HG02610 (cell line): ENCODE results near the gene CEP43.

Experiments
- ATAC-seq: cut with Tn5 transposase; IDR thresholded peaks from one replicate; pipeline ENCODE4 v1.9.1; 2021; ENCODE audit warnings: mild to moderate bottlenecking, moderate library complexity; ENCODE audit not compliant: unreplicated experiment

The CEP43 gene

GRCh38 chr6:166999145-166999883 is at the start of gene CEP43:
Gene CEP43, plus strand, starts transcription at chr6:166999397. Its CDS starts 16 bp downstream, at chr6:166999413.
- peak; percentile 91 for ATAC-seq

- ATAC-seq: no peak
Observed at GRCh38 chr6:166949528-166950442, 49.4 kb upstream of the CEP43 start.

- ATAC-seq: peak; percentile 29
Observed at GRCh38 chr6:166950443-166950821, 48.8 kb upstream of the CEP43 start.

- peak; percentile 95 for ATAC-seq
Observed at GRCh38 chr6:166950892-166951669, 48.1 kb upstream of the CEP43 start.

GRCh38 chr6:166951670-166952060 is 47.5 kb upstream of the CEP43 start:
- ATAC-seq: no peak

- no peak for ATAC-seq
Observed at GRCh38 chr6:166952121-166952520, 47.1 kb upstream of the CEP43 start.

GRCh38 chr6:166952567-166953486 is 46.4 kb upstream of the CEP43 start:
- no peak for ATAC-seq

GRCh38 chr6:166954118-166954713 is 45.0 kb upstream of the CEP43 start:
- ATAC-seq: no peak

- no peak for ATAC-seq
Observed at GRCh38 chr6:166955121-166955864, 43.9 kb upstream of the CEP43 start.

GRCh38 chr6:166955865-166956443 is 43.2 kb upstream of the CEP43 start:
- peak; percentile 1 for ATAC-seq

GRCh38 chr6:166956444-166957086 is 42.6 kb upstream of the CEP43 start, which contains the start of gene RNASET2:
Gene RNASET2, minus strand, starts transcription at chr6:166956550. Its CDS starts 368 bp downstream, at chr6:166956182.
- ATAC-seq: peak; percentile 70

GRCh38 chr6:166957087-166957804 is 42.0 kb upstream of the CEP43 start:
- peak; percentile 39 for ATAC-seq

- ATAC-seq: no peak
Observed at GRCh38 chr6:166957805-166958076, 41.5 kb upstream of the CEP43 start.

- ATAC-seq: peak; percentile 17
Observed at GRCh38 chr6:166958926-166959861, 40.0 kb upstream of the CEP43 start.

GRCh38 chr6:166959911-166960608 is 39.1 kb upstream of the CEP43 start:
- ATAC-seq: no peak

- ATAC-seq: no peak
Observed at GRCh38 chr6:166960609-166960978, 38.6 kb upstream of the CEP43 start.
